ENCODE measurements around the gene C11orf16.

Gene C11orf16

GRCh38 chr11:8971924-8972316 lies 39.2 kb upstream of the C11orf16 start:
- H2AFZ ChIP-seq (ENCODE audit: low read depth, low read length, severe bottlenecking) = no peak overlapping the region
- no peaks in the 10 kb centered on the region for H3K9me2 ChIP-seq (replicated peaks; ENCODE audit: insufficient read depth, low read length)
- no peak overlapping the region for H3K4me3 ChIP-seq (ENCODE audit: insufficient read depth, low read length, poor library complexity, severe bottlenecking)
- no peaks in the 10 kb centered on the region for H3K27me3 ChIP-seq (ENCODE audit: low read length)
- no peaks in the 10 kb centered on the region for H3K79me2 ChIP-seq (ENCODE audit: insufficient read depth, low read length)
- H3K36me3 ChIP-seq (ENCODE audit: low read length) = no peaks in the 10 kb centered on the region
- H3F3A ChIP-seq (ENCODE audit: insufficient read depth) = no peaks in the 10 kb centered on the region
- no peak for TF ChIP-seq EZH2phosphoT487 (conservative IDR thresholded peaks at IDR 0.05; ENCODE audit: low read length)
- no peak for TF ChIP-seq CTCF (IDR thresholded peaks at IDR 0.05; ENCODE audit: insufficient read depth, low read length, poor library complexity, severe bottlenecking)
- H3K9me3 ChIP-seq (ENCODE audit: insufficient read depth, low read length) = no peaks in the 10 kb centered on the region
- no peaks in the 10 kb centered on the region for H4K20me1 ChIP-seq (ENCODE audit: low read depth, low read length)
- no peak overlapping the region for H3K4me2 ChIP-seq (ENCODE audit: low read depth, low read length, poor library complexity, severe bottlenecking)
- no peak overlapping the region for H3K27ac ChIP-seq (ENCODE audit: low read depth, low read length)
- no peak overlapping the region for H3K9ac ChIP-seq (ENCODE audit: low read length)

- H3K4me2 ChIP-seq (ENCODE audit: low read depth, low read length, poor library complexity, severe bottlenecking) = no peak overlapping the region
- H3K27ac ChIP-seq (ENCODE audit: low read depth, low read length) = no peak overlapping the region
- TF ChIP-seq EZH2phosphoT487 (conservative IDR thresholded peaks at IDR 0.05; ENCODE audit: low read length) = no peak
- TF ChIP-seq CTCF (IDR thresholded peaks at IDR 0.05; ENCODE audit: insufficient read depth, low read length, poor library complexity, severe bottlenecking) = no peak
- H3K9me3 ChIP-seq (ENCODE audit: insufficient read depth, low read length) = no peaks in the 10 kb centered on the region
- H3K9me2 ChIP-seq (replicated peaks; ENCODE audit: insufficient read depth, low read length) = no peaks in the 10 kb centered on the region
- no peak overlapping the region for H3K9ac ChIP-seq (ENCODE audit: low read length)
- no peak overlapping the region for H3K4me3 ChIP-seq (ENCODE audit: insufficient read depth, low read length, poor library complexity, severe bottlenecking)
- H4K20me1 ChIP-seq (ENCODE audit: low read depth, low read length) = no peaks in the 10 kb centered on the region
- H2AFZ ChIP-seq (ENCODE audit: low read depth, low read length, severe bottlenecking) = no peak overlapping the region
- no peaks in the 10 kb centered on the region for H3K36me3 ChIP-seq (ENCODE audit: low read length)
- H3K27me3 ChIP-seq (ENCODE audit: low read length) = no peaks in the 10 kb centered on the region
- no peaks in the 10 kb centered on the region for H3K79me2 ChIP-seq (ENCODE audit: insufficient read depth, low read length)
- H3F3A ChIP-seq (ENCODE audit: insufficient read depth) = no peaks in the 10 kb centered on the region
These were observed 38.6 kb upstream of the C11orf16 start for GRCh38 chr11:8971196-8971923.

DNA sequence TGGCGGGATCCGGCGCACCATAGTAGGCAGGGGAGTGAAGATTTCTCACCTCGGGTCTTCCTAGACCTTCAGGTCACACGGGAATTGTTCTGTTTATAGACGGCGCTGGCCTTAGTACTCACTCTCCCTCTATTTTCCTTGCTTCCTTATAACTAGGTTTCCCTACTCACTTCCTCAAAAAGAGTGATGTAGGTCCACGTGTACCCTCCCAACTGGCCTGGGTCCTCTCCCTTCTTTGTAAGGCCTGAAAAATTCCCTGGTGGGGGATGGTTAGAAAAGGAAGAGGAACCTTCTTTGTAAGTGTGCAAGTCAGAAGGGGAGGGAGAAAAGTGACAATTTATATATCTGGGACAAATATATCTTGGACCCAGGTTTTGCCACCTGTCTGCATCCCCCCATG lies 34.4 kb upstream of the C11orf16 start:
- Histone ChIP-seq H3K9me2 (replicated peaks; ENCODE audit: insufficient read depth, low read length) (no peaks in the 10 kb centered on the region), H2AFZ (ENCODE audit: low read depth, low read length, severe bottlenecking) (no peak overlapping the region), H3K27ac (ENCODE audit: low read depth, low read length) (no peak overlapping the region), H4K20me1 (ENCODE audit: low read depth, low read length) (no peaks in the 10 kb centered on the region), H3K27me3 (ENCODE audit: low read length) (no peaks in the 10 kb centered on the region), H3K79me2 (ENCODE audit: insufficient read depth, low read length) (peaks cover 20% of the 10 kb centered on the region), H3K36me3 (ENCODE audit: low read length) (no peaks in the 10 kb centered on the region), H3F3A (ENCODE audit: insufficient read depth) (no peaks in the 10 kb centered on the region; the same call in 1 of the 2 replicates), H3K4me2 (ENCODE audit: low read depth, low read length, poor library complexity, severe bottlenecking) (no peak overlapping the region), H3K4me3 (ENCODE audit: insufficient read depth, low read length, poor library complexity, severe bottlenecking) (no peak overlapping the region), H3K9ac (ENCODE audit: low read length) (no peak overlapping the region), H3K9me3 (ENCODE audit: insufficient read depth, low read length) (no peaks in the 10 kb centered on the region)
- TF ChIP-seq CTCF (IDR thresholded peaks at IDR 0.05; ENCODE audit: insufficient read depth, low read length, poor library complexity, severe bottlenecking) (no peak), EZH2phosphoT487 (conservative IDR thresholded peaks at IDR 0.05; ENCODE audit: low read length) (no peak)
